NB4 (cell line): ENCODE measurements around the gene MMAB.

Experiments
- DNase-seq: peaks from one replicate; pipeline ENCODE4 v3.0.0; 2010; ENCODE audit warnings: low read depth
- H3K4me3 ChIP-seq: one replicate; pipeline ENCODE4 v1.5.1; 2011; ENCODE audit warnings: mild to moderate bottlenecking, low read depth, low read length, moderate library complexity
- CTCF ChIP-seq: IDR thresholded peaks from one replicate; pipeline ENCODE4 v1.5.1; 2012; ENCODE audit warnings: low read depth, low read length
- MAX ChIP-seq: IDR thresholded peaks from 2 replicates; pipeline ENCODE4 v1.6.1; 2011; ENCODE audit warnings: low read depth, low read length
- MYC ChIP-seq: IDR thresholded peaks from 2 replicates; pipeline ENCODE4 v1.6.1; 2011; ENCODE audit warnings: low read depth, low read length
- POLR2A ChIP-seq: IDR thresholded peaks from 2 replicates; pipeline ENCODE4 v1.6.1; 2011; ENCODE audit warnings: mild to moderate bottlenecking; ENCODE audit not compliant: insufficient read length; ENCODE audit errors: extremely low read depth

The MMAB gene

GRCh38 chr12:109527489-109528123, 45.7 kb downstream of the MMAB start:
- no peak for DNase-seq
- TF ChIP-seq CTCF, result no peak
- no peak for TF ChIP-seq POLR2A
- no peak for TF ChIP-seq MYC
- TF ChIP-seq MAX, result no peak
- no peak overlapping the region for H3K4me3 ChIP-seq

- no peak overlapping the region for H3K4me3 ChIP-seq
- DNase-seq, result no peak
- TF ChIP-seq MYC, result no peak
- no peak for TF ChIP-seq POLR2A
- TF ChIP-seq MAX, result no peak
- TF ChIP-seq CTCF, result no peak
These were observed 48.1 kb downstream of the MMAB start for GRCh38 chr12:109525279-109525585.

- no peak overlapping the region for H3K4me3 ChIP-seq
- DNase-seq, result no peak
- TF ChIP-seq CTCF (no peak), MYC (no peak), MAX (no peak), POLR2A (no peak)
These were observed 48.6 kb downstream of the MMAB start for GRCh38 chr12:109524466-109525278.

- TF ChIP-seq MAX (no peak), POLR2A (no peak), MYC (no peak), CTCF (no peak)
- no peak for DNase-seq
- H3K4me3 ChIP-seq, result no peak overlapping the region
These were observed 49.8 kb downstream of the MMAB start for GRCh38 chr12:109523504-109523903.

- H3K4me3 ChIP-seq, result no peak overlapping the region
- no peak for TF ChIP-seq MAX
- no peak for DNase-seq
These were observed 50.2 kb downstream of the MMAB start for GRCh38 chr12:109523071-109523470.

- H3K4me3 ChIP-seq, result no peak overlapping the region
- no peak for TF ChIP-seq MYC
- TF ChIP-seq CTCF, result no peak
- no peak for TF ChIP-seq MAX
- no peak for TF ChIP-seq POLR2A
- DNase-seq, result no peak
These were observed 51.5 kb downstream of the MMAB start for GRCh38 chr12:109521831-109522230.
